HG03060 (cell line): ENCODE measurements around the gene MIEN1.
"Not testable (repeated sequence)": the region's sequence is repeated elsewhere in the genome, so short reads cannot be mapped to it uniquely, and the experiment has no call there.

ENCODE experiments used
- ATAC-seq: cut with Tn5 transposase; IDR thresholded peaks from one replicate; pipeline ENCODE4 v1.9.1; 2021; ENCODE audit warnings: low read depth, moderate number of reproducible peaks; ENCODE audit not compliant: unreplicated experiment

The MIEN1 gene

DNA sequence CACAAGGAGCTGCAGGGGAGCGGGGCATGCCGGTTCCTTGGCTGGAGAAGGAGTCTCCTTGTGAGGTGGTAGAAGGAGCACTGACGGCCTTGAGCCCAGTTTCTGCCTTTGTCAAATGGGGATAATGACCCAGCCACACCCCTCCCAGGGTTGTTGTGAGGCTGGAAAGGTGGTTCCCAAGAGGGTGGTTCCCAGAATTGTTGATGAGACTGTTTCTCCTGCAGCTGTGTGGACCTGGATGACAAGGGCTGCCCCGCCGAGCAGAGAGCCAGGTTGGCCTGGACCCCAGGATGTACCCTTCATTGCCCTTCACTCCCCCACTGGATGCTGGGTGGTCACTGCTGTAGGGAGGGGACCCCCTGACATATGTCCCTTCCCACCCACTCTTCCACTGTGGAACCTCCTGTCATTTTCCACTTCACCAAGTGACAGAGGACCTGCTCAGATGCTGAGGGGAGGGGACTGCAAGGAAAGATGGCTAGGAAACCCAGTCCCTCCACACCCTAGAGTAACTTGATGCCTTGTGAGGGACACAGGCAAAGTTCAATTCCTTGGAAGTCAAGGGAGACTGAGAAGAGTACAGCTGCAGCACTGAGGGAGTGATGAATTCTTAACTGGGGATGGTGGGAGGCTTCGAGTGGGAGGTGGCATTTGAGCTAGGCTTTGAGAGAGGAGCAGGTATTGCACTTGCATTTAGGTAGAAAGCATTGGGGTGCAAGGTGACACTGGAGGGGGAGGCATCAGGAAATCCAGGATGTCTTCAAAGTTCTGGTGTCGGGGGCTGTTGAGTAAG lies 10.6 kb downstream of the MIEN1 start:
- ATAC-seq = no peak

GRCh38 chr17:39717660-39718059 lies 12.7 kb downstream of the MIEN1 start:
- ATAC-seq = no peak

GRCh38 chr17:39716879-39717536 lies 13.3 kb downstream of the MIEN1 start:
- ATAC-seq = no peak

DNA sequence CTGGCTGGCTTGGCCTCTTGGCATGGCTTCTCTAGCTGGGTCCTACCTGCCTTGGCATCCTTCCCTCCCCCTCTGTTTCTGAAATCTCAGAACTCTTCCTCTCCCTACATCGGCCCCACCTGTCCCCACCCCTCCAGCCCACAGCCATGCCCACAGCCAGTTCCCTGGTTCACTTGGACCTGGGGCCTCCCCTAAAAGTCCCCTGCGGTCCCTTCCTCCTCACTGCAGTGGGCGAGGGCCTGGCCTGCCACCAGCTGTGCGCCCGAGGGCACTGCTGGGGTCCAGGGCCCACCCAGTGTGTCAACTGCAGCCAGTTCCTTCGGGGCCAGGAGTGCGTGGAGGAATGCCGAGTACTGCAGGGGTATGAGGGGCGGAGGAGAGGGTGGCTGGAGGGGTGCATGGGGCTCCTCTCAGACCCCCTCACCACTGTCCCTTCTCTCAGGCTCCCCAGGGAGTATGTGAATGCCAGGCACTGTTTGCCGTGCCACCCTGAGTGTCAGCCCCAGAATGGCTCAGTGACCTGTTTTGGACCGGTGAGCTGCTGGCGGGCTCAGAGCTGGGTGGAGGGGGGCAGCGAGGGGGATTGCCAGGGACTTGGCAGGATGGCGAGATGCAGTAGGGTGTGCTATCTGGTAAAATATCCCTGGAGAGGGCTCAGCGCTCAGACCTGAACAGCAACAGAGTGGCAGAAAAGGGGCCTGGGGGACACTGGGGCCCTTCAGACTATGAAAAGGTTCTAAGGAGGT lies 14.1 kb downstream of the MIEN1 start:
- no peak for ATAC-seq

DNA sequence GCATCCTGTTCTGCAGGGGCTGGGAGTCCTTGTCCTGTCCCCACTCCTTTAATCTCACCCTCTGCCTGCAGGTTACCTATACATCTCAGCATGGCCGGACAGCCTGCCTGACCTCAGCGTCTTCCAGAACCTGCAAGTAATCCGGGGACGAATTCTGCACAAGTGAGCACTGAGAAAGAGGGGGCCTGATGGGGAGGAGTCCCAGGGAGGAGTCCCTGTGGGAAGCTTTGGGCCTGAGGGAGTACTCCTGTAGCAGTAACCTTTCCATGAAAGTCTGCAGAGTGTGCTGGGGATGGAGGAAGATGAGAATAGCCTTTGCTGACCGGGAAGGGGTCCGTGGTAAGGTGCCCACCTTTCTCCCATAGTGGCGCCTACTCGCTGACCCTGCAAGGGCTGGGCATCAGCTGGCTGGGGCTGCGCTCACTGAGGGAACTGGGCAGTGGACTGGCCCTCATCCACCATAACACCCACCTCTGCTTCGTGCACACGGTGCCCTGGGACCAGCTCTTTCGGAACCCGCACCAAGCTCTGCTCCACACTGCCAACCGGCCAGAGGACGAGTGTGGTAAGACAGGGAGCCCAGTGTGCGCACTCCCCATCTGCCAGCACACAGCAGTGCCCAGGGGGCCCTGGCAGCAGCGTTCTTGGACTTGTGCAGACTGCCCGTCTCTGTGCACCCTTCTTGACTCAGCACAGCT lies 14.8 kb downstream of the MIEN1 start:
- ATAC-seq = no peak

GRCh38 chr17:39714234-39714633 lies 16.1 kb downstream of the MIEN1 start:
- no peak for ATAC-seq

- ATAC-seq = no peak
These were observed 18.5 kb downstream of the MIEN1 start for GRCh38 chr17:39711851-39712250.

GRCh38 chr17:39711071-39711470 lies 19.3 kb downstream of the MIEN1 start:
- not testable (repeated sequence) for ATAC-seq

GRCh38 chr17:39709998-39710964 lies 20.1 kb downstream of the MIEN1 start:
- ATAC-seq = no peak

GRCh38 chr17:39709319-39709997 lies 20.9 kb downstream of the MIEN1 start:
- ATAC-seq = no peak

- ATAC-seq = no peak
These were observed 23.4 kb downstream of the MIEN1 start for GRCh38 chr17:39706921-39707337.

DNA sequence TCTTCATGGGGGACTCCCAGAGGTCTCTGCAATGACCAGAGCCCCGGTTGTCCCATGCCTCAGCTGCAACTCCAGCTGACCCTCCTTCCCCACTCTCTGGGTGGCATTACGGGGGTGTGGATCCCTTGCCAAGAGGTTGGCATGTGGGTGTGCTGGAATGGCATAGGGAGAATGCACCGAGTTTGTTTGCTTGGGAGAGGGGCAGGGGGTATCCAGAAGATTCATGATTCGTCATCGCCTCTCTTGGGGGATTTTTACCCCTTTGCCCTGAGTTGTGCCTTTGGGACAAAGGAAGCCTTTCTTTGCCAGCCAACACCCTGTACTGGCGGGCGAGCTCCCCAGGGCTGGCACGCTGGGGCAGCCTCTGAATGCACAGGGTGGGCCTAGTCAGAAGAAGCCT lies 23.9 kb downstream of the MIEN1 start:
- ATAC-seq = no peak

DNA sequence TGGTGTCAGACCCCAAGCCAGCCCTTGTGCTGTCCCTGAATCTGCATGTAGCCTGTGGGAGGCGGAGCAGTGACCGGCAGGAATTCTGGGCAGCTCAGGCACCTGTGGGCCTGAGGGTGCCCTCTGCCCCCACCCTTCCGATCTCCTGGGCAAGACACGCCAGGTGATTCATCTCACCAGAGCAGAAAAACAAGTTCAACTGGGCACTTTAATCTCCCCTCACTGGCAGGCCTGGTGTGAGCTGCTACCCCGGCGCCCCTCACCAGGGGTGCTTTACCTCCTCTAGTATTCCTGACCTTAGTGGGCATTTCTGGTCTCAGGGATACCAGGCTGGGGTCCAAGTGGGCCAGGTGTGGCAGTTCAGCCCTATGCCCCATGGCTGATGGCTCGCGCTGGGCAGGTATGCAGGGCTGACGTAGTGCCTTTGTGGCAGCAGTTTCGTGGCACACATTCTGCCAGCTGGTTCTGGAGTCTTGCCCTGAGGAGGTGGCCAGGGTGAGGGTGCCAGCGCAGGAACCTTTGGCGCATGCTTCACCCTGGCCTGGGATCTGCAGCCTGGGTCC lies 24.5 kb downstream of the MIEN1 start:
- no peak for ATAC-seq

GRCh38 chr17:39704821-39705551 lies 25.3 kb downstream of the MIEN1 start:
- no peak for ATAC-seq

DNA sequence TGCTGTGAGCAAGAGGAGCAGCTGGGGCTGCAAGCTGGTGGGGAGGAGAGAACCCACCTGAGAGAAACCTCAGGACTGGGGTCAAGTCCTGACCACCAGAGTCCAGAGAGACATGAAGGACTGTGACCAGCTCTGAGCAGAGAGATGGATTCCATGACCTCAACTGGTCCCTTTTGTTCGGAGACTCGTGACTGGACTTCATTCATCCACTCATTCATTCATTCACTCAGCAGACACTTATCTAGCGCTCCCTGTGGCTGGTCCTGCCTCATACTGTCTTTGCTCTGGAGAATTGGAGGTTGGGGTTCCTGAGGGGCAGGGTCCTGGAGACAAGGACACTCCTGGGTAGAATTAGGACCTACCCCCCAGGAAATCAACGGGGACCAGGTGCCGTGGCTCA lies 26.4 kb downstream of the MIEN1 start:
- ATAC-seq = no peak

GRCh38 chr17:39702901-39703893 lies 27.1 kb downstream of the MIEN1 start:
- no peak for ATAC-seq
